NCI-H1694 (cell line): ENCODE results near the gene GABRG3.
"Not testable (repeated sequence)": the region's sequence is repeated elsewhere in the genome, so short reads cannot be mapped to it uniquely, and the experiment has no call there.

Experiments used
- DNase-seq: peaks from one replicate; lab custom pipeline; 2025; lab: John Stamatoyannopoulos, UW

Gene GABRG3

GRCh38 chr15:27003003-27003402 is 32.0 kb downstream of the GABRG3 start:
- not testable (repeated sequence) for DNase-seq

GRCh38 chr15:27004226-27004625 is 33.2 kb downstream of the GABRG3 start:
- DNase-seq: not testable (repeated sequence)

- DNase-seq: peak; percentile 12
These were observed 46.3 kb downstream of the GABRG3 start for GRCh38 chr15:27017168-27017809.

DNA sequence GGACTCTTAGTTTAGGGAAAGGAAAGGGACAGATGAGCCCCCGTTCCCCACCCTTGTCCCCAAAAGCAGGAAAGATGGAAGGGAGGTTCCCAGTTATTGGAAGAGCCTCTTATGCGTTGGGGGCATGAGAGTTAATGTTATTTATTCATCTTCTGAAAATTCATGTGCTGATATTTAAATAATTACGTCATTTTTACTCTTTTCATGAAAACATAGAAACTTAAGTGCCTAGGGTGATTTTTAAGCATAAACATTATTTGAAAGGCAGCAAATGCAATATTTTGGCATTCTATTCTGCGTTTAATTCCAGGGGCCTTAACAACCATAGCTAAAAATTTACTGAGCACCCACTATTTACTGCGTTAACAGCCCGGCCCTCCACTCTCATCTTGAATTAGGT is 48.7 kb downstream of the GABRG3 start:
- no peak for DNase-seq

GRCh38 chr15:27025481-27025966 is 54.5 kb downstream of the GABRG3 start:
- no peak for DNase-seq

DNA sequence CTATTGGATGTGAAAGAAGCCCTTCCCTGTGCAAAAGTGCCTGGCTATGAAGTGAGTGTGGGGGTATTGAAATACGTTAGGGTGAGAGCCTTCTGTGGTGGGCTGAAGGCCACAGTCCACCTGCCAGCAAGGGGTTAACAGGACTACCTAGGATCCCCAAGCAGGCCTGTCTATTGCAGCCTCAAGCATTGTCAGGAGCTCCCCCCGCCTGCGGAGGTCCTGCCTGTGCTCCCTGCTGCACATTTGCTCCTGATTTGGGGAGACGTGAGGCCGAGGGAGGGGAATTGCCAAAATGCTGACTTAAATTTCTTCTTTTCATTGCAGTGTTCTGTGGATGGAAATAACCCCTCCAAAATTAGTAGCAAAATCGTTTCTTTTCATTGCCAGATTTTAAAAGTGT is 56.2 kb downstream of the GABRG3 start:
- no peak for DNase-seq

DNA sequence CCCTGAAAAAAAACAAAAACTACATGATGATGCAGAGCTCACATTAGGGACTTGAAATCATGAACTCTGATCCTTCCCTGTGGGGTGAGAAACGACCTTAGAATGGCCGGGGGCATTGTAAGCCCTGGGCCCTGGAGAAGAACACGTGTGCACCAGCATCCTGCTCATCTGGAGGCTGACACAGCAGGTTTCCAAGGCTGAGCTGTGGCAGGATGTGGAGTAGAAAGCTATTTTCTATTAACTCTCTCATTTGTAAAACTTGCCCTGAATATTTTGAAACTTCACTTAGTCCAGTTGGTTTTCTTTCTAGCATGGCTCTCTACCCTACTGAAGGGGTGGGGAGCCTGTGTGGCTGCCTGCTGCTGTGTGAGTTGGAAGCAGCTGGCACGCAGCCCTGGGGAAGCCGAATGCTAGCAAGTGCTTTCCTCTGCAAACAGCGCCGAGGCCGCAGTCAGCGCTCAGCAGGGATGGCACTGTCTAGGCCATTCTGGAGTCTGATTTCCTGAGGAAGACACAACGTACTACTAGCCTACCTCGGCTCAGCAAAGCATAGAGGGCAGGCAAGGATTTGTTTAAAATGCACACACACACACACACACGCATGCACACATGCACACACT is 58.0 kb downstream of the GABRG3 start:
- DNase-seq: peak; percentile 9

DNA sequence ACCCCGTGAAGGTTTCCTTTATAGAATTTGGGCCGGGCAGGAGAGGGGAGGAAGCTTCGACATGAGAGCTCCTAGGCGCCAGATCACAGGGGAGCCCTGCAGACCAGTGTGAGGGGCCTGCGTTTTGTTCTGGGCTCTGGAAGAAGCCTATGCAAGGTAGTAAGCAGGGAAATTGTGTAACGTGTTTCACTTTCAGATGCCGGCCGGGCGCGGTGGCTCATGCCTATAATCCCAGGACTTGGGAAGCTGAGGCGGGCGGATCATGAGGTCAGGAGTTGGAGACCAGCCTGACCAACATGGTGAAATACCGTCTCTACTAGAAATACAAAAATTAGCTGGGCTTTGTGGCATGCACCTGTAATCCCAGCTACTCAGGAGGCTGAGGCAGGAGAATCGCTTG is 65.2 kb downstream of the GABRG3 start:
- DNase-seq: no peak

DNA sequence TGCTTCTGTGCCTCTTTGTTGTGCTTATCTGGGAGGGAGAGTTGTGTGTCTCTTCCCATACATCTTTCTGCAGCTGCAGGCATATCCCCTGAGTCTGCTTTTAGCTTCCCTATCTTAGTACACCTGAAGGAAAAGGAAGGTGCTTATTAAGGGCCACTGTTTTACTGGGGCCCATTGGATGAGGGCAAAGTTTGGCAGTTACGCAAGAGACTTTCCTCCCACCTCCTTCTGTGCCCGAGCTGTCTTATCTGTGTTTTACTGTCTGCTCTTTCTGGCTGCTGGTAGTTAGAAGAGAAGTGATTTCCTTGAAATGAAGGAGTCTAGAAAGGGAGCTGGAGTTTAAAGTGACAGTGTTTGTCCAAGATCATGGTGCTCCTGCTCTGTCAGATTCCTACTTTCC is 66.5 kb downstream of the GABRG3 start:
- no peak for DNase-seq

GRCh38 chr15:27039152-27039551 is 68.2 kb downstream of the GABRG3 start:
- no peak for DNase-seq

- DNase-seq: no peak
These were observed 71.2 kb downstream of the GABRG3 start for GRCh38 chr15:27042230-27042629.

DNA sequence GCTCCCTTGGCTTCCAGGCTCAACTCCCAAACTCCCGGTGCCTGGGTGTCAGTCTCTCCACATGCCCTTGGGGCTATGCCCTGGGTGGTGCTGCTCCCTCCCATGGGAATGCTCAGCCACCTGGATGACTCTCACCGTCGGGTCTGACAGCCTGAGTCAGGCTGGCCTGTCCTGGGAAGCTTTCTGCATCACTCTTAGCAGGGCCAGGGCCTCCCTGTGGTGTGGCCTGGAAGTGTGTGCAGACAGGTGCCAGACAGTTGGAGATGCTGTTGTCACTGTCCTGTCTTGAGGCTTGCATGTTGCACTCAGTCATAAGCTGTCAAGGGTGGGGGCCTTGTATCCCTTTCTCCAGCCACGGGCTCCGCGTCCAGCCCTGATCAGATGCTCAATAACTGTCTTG is 71.7 kb downstream of the GABRG3 start:
- no peak for DNase-seq

GRCh38 chr15:27043770-27044169 is 72.8 kb downstream of the GABRG3 start:
- no peak for DNase-seq

GRCh38 chr15:27045796-27046195 is 74.8 kb downstream of the GABRG3 start:
- DNase-seq: no peak

DNA sequence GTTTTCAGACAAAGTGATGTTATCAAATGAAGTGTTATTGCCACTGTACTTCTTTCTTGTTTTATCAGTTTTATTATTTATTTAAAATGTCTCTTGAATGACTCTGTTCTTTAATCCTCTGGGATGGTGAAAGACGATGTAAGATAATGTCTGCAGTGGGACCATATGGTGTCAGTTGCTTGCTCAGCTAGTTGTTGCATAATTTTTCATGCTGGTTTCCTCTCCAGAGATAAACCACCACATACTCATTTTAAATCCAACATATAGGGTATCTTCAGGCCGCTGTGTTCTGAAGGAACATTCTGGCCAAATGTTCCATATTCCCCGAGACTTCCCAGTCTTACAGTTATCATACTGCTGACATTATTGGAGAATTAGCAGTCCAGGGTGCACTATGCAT is 75.9 kb downstream of the GABRG3 start:
- no peak for DNase-seq

DNA sequence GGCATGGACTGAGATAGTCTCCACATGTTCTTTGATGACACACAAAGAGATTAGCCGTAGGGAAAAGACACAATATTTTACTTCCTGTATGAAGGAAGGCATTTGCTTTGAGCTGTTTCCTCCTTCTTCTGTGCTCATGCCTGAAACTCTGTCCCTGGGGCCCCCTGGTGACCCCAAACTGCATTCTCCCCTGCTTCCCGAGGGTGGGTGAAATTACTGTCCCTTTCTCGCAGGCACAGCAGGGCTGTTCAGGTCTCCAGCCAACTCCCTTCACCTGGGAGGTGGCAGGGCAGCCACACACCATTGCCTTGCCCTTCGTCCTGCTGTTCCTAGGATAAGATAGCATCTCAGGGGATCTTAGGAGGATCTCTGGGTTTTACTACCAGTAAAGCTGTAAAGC is 79.2 kb downstream of the GABRG3 start:
- no peak for DNase-seq

DNA sequence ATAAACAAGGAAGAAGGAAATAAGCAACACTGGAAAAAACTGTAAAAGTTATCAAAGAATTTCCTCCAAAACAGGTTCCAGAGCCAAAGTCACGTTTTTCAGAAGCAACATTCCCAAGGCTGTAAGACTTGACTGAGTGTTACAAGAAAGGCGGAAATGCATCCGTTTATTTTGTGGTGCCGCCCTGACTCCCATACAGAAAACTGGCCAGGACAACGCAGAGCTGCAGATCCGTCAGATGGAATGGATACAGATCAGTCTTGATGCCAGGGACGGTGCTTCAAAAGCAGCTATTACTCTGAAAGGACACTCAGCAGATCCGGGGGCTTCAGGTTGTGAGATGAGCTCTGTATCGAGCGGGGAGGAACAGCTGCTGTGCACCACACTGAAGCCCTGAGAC is 83.4 kb downstream of the GABRG3 start:
- DNase-seq: no peak

DNA sequence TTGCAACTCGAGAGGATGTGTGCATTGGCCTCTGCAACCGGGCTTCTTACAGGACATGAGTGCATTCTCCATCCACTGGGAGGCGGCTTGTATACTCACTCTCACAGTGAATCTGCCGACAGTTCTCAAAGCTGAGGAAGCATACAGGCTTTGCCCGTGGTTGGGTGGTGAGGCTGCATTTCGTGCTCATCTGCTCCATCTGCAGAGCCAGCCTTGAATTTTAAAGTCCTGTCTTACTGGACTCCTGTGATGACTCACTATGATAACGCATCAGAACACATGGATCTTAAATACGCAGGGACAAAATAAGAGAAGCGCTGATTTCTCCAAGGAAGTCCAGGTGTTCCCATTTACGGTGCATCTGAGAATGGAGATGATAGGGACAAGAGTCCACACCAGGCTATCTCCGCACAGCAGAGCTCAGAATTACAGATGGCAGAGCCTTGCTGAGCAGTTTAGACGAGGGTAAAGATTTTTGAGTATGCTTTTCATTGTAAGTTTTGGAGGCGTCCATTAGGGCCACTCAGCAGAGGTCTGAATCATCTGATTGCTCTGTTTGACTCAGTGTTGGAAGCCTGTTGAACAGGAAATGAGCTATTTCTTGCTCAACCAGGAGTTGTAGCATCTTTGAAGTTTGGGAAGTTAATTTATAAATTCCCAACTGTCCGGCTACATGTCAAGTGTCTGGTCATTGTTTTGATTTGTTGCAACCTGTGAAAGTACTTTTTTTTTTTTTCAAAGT is 87.1 kb downstream of the GABRG3 start:
- no peak for DNase-seq

GRCh38 chr15:27058939-27059338 is 88.0 kb downstream of the GABRG3 start:
- no peak for DNase-seq

DNA sequence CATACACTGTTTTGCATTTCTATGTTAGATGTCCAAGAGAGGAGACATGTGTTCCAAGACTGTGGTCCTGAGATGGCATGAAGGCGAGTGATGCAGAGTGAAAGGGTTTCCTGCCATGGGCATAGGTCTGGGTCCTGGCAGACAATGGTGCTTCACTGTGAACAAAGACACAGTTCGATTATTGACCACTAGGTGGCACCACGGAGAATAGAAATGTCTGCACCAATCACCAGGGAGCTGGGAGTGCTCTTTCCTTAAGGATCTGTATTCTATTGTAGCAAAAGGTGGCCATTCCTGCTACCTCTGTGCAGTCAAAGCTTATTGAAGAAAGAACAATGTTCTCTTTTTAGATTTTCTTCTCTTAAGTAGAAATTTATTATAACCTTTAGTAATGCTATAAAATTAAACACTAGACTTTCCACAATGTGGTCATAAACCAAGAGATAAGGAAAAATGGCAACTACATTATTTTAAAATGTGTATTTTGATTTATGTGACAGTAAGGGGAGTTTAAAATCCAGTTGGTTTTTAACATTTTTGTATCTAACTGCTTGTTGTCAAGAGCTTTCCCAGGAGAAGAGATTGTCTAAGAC is 88.7 kb downstream of the GABRG3 start:
- DNase-seq: peak; percentile 9

DNA sequence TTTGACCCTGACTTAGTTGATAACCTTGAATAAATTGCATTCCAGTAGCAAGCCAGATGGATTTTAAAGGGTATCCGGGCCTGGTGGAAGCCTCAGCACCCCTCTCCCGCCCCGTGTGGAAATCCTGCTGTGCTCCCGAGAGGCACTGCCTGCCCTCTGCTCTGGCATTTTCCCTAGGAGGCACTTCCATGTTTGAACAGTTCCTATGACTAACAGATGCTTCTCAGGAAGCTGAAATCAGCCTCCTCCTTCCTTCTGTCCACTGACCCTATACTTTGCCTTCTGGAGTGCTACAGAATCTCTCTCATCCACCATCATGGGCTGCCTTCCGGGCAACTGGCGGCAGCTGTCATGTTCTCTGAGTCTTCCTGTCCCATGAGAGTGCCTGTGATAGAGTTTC is 90.8 kb downstream of the GABRG3 start:
- no peak for DNase-seq

GRCh38 chr15:27062951-27063350 is 92.0 kb downstream of the GABRG3 start:
- DNase-seq: no peak

DNA sequence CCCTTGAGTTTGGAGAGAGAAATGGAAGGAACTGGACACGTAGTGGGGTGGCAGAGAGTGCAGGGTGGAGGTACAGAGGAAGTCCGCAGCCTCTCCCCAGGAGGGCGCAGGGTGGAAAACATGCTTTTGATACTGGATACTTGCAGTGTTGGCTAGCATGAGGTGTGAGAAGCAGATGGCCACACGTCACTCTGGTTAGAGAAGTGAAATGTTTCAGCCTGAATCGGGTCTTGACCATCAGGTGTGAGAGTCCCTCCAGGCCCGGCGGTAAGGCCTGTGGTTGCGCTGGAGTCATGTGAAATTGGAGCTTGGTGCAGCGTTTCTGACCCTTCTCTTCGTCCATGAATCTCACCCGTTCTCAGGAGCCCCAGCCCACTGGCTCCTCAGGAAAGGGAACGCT is 93.1 kb downstream of the GABRG3 start:
- DNase-seq: no peak
